A549 (cell line): ENCODE measurements around the gene CNTNAP5.

Experiments used
- CHD2 ChIP-seq: fragments of 150-350 bp; IDR thresholded peaks from 2 replicates; pipeline ENCODE4 v1.6.1; 2014; ENCODE audit warnings: low read length; ENCODE audit not compliant: partially characterized antibody
- EP300 ChIP-seq, 2 experiments: fragments of >200 bp; sonication (Bioruptor Twin); formaldehyde crosslinking; IDR thresholded peaks; 2 replicates in 1 of 2; 3 replicates in 1 of 2; pipeline ENCODE4 v1.6.1; 2016 to 2017
- JUN ChIP-seq, 2 experiments: fragments of >200 bp; sonication (Bioruptor Twin); formaldehyde crosslinking; IDR thresholded peaks; 2 replicates in 1 of 2; 3 replicates in 1 of 2; pipeline ENCODE4 v1.6.1; 2016 to 2017
- JUNB ChIP-seq: fragments of >200 bp; sonication (Bioruptor Twin); formaldehyde crosslinking; IDR thresholded peaks from 2 replicates; pipeline ENCODE4 v1.6.1; 2016
- MAFK ChIP-seq: fragments of 450-650 bp; IDR thresholded peaks from 2 replicates; pipeline ENCODE4 v1.6.1; 2014; ENCODE audit not compliant: partially characterized antibody
- MYC ChIP-seq: IDR thresholded peaks from 2 replicates; pipeline ENCODE4 v1.6.1; 2012; ENCODE audit warnings: mild to moderate bottlenecking, inconsistent platforms, low read length, improper control_type of control experiment, borderline replicate concordance
- POLR2A ChIP-seq: IDR thresholded peaks from 2 replicates; pipeline ENCODE4 v1.6.1; 2012; ENCODE audit warnings: mild to moderate bottlenecking, low read length
- POLR2AphosphoS2 ChIP-seq: conservative IDR thresholded peaks from 2 replicates; pipeline ENCODE4 v1.6.1; 2012; ENCODE audit warnings: low read length, improper control_type of control experiment, inconsistent platforms
- RNF2 ChIP-seq: fragments of 200-600 bp; sonication (generic); IDR thresholded peaks from 2 replicates; pipeline ENCODE4 v1.6.1; 2016; ENCODE audit warnings: low read depth, mild to moderate bottlenecking, antibody characterized with exemption, moderate library complexity, borderline replicate concordance
- SMC3 ChIP-seq: fragments of >200 bp; sonication (Bioruptor Twin); formaldehyde crosslinking; IDR thresholded peaks from 3 replicates; pipeline ENCODE4 v1.6.1; 2018; ENCODE audit warnings: inconsistent platforms
- TP53 ChIP-seq: fragments of 250-450 bp; sonication (Bioruptor Pico); IDR thresholded peaks from 2 replicates; pipeline ENCODE4 v1.5.0; 2021; ENCODE audit warnings: mild to moderate bottlenecking, moderate library complexity
- TF ChIP-seq, protein P1 (sequence below): fragments of >200 bp; sonication (Bioruptor Twin); formaldehyde crosslinking; IDR thresholded peaks from 3 replicates; pipeline ENCODE4 v1.5.1; 2016
- TF ChIP-seq, protein P2 (sequence below): fragments of 200-600 bp; sonication (generic); IDR thresholded peaks from 2 replicates; pipeline ENCODE4 v1.6.1; 2016; ENCODE audit warnings: antibody characterized with exemption, mild to moderate bottlenecking, moderate library complexity
- TF ChIP-seq, protein P3 (sequence below): IDR thresholded peaks from 2 replicates; pipeline ENCODE4 v1.6.1; 2012; ENCODE audit warnings: low read depth, borderline replicate concordance

DNA sequence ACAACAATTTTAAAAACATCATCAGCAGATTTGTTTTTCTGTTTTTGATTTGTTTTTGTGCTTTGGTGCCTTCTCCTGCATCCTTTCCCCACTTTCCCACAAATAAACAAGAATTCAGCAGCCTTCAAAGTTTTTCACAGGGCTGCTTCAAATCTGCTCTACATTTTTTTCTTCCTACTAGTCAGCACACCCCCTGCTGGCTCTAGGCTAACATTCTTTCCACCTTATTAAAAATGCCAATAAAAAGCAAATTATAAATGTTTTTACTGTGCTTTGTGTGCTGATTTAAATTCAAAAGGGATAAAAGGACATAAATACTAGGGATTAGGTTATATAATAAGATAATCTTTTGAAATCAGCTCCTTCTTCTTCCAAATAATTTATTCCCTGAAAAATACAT, 6.2 kb upstream of the CNTNAP5 start:
- TF ChIP-seq, protein P1, sequence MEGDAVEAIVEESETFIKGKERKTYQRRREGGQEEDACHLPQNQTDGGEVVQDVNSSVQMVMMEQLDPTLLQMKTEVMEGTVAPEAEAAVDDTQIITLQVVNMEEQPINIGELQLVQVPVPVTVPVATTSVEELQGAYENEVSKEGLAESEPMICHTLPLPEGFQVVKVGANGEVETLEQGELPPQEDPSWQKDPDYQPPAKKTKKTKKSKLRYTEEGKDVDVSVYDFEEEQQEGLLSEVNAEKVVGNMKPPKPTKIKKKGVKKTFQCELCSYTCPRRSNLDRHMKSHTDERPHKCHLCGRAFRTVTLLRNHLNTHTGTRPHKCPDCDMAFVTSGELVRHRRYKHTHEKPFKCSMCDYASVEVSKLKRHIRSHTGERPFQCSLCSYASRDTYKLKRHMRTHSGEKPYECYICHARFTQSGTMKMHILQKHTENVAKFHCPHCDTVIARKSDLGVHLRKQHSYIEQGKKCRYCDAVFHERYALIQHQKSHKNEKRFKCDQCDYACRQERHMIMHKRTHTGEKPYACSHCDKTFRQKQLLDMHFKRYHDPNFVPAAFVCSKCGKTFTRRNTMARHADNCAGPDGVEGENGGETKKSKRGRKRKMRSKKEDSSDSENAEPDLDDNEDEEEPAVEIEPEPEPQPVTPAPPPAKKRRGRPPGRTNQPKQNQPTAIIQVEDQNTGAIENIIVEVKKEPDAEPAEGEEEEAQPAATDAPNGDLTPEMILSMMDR: no peak
- TF ChIP-seq, protein P2, sequence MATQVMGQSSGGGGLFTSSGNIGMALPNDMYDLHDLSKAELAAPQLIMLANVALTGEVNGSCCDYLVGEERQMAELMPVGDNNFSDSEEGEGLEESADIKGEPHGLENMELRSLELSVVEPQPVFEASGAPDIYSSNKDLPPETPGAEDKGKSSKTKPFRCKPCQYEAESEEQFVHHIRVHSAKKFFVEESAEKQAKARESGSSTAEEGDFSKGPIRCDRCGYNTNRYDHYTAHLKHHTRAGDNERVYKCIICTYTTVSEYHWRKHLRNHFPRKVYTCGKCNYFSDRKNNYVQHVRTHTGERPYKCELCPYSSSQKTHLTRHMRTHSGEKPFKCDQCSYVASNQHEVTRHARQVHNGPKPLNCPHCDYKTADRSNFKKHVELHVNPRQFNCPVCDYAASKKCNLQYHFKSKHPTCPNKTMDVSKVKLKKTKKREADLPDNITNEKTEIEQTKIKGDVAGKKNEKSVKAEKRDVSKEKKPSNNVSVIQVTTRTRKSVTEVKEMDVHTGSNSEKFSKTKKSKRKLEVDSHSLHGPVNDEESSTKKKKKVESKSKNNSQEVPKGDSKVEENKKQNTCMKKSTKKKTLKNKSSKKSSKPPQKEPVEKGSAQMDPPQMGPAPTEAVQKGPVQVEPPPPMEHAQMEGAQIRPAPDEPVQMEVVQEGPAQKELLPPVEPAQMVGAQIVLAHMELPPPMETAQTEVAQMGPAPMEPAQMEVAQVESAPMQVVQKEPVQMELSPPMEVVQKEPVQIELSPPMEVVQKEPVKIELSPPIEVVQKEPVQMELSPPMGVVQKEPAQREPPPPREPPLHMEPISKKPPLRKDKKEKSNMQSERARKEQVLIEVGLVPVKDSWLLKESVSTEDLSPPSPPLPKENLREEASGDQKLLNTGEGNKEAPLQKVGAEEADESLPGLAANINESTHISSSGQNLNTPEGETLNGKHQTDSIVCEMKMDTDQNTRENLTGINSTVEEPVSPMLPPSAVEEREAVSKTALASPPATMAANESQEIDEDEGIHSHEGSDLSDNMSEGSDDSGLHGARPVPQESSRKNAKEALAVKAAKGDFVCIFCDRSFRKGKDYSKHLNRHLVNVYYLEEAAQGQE: no peak
- TF ChIP-seq TP53 (no peak), POLR2AphosphoS2 (no peak), EP300 (IDR thresholded peaks at IDR 0.05) (no peak), SMC3 (no peak), JUN (IDR thresholded peaks at IDR 0.05) (no peak), MAFK (no peak), JUNB (no peak), MYC (no peak), CHD2 (no peak), RNF2 (no peak), POLR2A (no peak)
- TF ChIP-seq, protein P3, sequence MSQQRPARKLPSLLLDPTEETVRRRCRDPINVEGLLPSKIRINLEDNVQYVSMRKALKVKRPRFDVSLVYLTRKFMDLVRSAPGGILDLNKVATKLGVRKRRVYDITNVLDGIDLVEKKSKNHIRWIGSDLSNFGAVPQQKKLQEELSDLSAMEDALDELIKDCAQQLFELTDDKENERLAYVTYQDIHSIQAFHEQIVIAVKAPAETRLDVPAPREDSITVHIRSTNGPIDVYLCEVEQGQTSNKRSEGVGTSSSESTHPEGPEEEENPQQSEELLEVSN: no peak
